SK-N-SH treated with all-trans-retinoic acid at 6 μM for 48 hours (cell line): ENCODE measurements around the gene MRTFA.

Experiments used
- ARNTL ChIP-seq: fragments of 450-650 bp; formaldehyde crosslinking; IDR thresholded peaks from 2 replicates; pipeline ENCODE4 v1.5.0; 2020; ENCODE audit warnings: low read depth, mild to moderate bottlenecking, moderate library complexity, borderline replicate concordance
- ISL1 ChIP-seq: fragments of 250-450 bp; sonication (Bioruptor Pico); IDR thresholded peaks from 2 replicates; pipeline ENCODE4 v2.1.2; 2022; ENCODE audit warnings: mild to moderate bottlenecking, moderate library complexity
- SNAI2 ChIP-seq: fragments of 250-450 bp; sonication (Bioruptor Pico); IDR thresholded peaks from 2 replicates; pipeline ENCODE4 v1.5.0; 2020; ENCODE audit warnings: mild to moderate bottlenecking, moderate library complexity

GRCh38 chr22:40535642-40536041 is 100.9 kb downstream of the MRTFA start:
- TF ChIP-seq ISL1 (CRISPR knock-in tag) (no peak), ARNTL (no peak), SNAI2 (CRISPR knock-in tag) (no peak)
